Amygdala (tissue), 56 donors: ENCODE measurements around the gene ZNF431.
"Not testable (repeated sequence)": the region's sequence is repeated elsewhere in the genome, so short reads cannot be mapped to it uniquely, and the experiment has no call there.

Experiments
- DNase-seq, 56 donors: peaks; one replicate each; lab custom pipeline; 2025; lab: John Stamatoyannopoulos, UW

ZNF431 gene

DNA sequence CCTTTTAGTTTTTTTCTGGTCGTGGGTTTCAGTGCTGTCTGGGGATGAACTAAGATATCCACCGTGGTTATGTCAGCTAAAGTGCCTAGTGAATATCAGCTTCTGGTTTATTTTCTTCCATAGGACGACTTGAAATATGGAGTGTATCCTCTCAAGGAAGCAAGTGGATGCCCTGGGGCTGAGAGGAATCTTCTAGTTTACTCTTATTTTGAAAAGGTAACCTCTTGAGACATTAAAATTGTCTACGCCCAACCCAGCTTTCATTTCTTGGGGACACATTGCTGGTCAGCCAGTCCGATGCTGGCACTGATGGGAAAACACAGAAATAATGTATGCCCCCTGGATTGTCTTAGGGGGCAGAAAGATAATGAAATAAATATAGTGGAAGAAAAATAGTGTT lies 1.6 kb downstream of the ZNF431 start:
- no peak for DNase-seq

DNA sequence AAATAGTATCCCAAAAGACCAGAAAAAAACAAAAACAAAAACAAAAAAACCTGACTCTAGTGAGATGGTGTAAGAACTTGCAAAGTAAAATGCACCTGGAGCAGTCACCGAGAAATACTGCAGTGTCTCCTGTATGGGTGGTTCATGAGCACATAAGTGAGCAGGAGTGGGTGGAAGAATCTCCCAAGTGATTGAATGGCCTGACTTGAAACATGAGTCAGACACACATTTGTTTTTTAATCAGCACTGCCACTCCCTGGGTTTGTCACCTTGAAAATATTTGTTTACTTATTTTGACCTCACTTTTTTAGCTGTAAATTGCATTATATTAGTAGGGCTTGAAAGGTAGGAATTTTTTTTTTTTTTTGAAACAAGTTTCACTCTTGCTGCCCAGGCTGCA lies 2.0 kb downstream of the ZNF431 start:
- no peak for DNase-seq

DNA sequence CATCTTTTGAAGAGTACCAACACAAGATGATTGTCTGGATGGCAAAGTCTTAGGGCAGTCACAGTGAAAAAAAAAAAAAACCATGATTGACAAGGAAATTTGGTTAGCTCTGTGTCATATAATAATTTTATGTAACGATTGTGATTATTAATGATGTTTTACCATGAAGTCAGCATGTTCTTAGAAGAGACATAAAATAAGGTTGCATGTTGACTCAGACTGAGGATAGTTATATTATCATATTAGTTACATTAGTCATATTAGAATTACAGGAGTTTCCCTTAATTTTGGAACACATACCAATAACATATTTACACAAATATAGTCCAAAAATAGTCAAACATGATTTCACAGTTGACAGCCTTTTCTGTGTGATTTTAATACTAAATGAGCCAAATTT lies 5.7 kb downstream of the ZNF431 start:
- no peak for DNase-seq

DNA sequence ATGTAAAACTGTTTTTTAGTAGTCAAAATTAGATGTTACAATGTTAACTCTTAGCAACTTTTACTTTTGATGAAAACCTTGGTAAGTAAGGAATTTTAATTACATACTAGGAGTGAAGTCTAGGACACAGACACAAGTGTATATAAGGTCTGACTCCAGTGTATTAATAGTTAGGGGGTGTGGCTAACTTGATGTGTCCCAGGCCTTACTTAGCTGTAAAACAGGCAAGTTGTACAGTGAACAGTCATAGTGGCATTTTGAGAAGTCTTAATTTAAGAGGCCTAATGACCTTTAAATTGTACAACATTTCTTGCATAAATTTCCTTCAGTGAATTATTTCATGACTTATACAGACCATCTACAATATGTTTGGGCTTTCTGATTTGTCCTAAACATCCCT lies 6.8 kb downstream of the ZNF431 start:
- DNase-seq: no peak

DNA sequence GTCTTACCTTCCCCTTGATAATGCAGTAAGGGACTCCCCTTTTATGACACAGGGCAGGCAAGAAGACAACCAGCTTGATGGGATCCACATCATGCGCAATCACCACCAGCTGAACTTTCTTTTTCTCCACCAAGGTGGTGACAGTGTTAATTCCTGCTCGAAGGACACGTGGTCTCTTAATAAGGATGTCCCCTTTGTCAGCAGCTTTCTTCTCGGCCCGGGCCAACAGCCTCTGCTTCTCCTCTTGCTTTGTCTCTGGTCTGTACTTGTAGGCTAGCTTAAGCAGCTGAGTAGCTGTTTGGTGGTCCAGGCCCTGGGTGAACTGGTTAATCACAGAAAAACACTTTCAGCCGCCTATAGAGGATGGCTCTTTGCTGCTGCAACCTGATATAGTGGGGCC lies 8.0 kb downstream of the ZNF431 start:
- DNase-seq: no peak

DNA sequence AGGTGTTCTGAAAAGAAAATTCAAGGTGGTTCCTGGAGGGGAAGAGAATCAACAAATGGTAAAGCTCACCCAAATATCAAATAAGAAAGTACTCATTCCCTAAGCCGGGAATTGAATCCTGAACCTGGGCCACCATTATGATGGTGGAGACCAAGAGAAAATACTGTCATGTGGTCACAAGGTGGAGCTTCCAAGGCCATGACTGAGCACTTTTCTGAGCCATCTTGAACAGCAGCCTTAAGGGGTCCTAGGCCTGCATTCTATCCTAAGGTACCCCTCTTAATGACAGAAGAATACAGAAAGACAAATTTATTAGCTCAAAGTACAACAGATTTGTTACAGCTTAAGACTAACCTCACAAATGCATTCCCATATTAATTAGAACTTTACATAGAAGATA lies 9.6 kb downstream of the ZNF431 start:
- DNase-seq: no peak

DNA sequence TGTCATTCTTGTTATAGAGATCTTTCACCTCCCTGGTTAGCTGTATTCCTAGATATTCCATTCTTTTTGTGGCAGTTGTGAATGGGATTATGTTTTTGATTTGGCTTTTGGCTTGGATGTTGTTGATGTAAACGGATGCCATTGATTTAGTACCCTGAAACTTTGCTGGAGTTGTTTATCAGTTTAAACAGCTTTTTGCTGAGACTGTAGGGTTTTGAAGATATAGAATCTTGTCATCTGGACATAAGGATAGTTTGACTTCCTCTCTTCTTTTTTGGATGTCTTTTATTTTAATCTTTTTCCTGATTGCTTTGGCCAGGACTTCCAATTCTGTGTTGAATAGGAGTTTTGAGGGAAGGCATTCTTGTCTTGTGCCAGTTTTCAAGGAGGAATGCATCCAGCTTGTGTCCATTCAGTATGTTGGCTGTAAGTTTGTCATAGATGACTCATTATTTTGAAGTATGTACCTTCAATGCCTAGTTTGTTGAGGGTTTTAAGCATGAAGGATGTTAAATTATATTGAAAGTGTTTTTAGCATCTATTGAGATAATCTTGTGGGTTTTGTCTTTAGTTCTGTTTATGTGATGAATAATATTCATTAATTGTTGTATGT lies 16.8 kb downstream of the ZNF431 start:
- no peak for DNase-seq

DNA sequence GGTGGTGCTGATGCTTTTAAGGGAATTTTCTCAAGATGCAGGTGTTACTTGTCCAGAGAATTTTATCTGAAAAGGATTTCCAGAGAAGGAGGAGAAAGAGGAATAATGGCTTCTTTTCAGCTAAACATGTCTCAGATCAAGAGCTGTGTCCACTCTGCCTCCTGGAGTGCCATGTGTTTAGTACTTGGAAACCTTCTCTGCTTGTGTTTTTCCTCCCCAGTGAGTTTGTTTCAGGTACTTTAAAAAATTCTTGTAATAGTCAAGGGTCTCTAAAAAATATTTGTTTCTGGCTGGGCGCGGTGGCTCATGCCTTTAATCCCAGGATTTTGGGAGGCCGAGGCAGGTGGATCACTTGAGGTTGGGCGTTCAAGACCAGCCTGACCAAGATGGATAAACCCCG lies 22.7 kb downstream of the ZNF431 start:
- DNase-seq: no peak

DNA sequence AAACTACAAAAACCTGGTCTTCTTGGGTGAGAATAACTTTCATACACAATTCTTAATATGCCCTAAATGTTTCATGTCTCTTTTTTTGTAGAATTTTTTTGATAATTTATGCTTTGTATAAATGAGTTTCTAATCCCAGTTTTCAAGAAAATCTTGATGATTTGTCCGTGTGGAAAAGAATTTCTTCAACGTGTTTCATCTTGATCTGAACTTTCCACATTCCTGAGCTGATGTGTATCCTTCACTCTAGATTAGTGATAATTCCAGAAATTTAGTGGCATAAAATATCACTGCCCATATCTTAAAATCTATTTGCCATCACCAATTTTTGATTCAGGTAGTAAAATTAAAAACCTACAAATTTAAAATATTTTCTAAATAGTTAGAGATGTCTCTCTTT lies 24.6 kb downstream of the ZNF431 start:
- no peak for DNase-seq

DNA sequence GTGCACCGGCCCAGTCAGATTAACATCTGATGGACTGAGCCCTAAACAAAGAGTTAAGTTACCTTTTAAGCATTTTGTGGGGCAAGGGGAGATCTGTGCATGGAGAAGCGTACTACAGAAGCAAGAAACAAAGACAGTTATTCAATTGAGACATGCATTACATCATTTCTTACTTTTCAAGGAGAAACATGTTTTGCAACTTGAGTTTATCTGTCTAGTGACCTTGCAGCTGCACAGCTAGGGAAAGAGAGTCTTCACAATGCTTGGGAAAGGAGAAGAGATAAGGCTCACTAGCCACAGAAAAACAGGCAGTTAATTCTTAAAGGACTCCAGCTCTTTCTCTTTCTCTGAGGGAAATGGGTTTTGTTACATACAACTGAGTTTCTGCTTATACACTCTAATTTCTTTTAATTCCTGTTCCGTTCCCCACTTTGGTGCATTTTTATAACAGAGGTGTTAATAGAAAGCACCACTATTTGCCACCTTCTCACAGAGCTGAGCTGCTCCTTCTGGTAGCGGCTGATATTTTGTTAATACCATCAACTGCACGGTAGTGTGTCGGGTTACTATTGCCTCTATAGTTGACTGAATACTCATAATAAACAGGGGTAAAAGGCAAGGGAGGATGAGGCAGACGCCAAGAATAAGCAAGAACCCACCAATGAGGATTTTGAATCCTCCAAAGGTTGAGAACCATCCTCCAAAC lies 55.9 kb downstream of the ZNF431 start:
- DNase-seq: no peak

DNA sequence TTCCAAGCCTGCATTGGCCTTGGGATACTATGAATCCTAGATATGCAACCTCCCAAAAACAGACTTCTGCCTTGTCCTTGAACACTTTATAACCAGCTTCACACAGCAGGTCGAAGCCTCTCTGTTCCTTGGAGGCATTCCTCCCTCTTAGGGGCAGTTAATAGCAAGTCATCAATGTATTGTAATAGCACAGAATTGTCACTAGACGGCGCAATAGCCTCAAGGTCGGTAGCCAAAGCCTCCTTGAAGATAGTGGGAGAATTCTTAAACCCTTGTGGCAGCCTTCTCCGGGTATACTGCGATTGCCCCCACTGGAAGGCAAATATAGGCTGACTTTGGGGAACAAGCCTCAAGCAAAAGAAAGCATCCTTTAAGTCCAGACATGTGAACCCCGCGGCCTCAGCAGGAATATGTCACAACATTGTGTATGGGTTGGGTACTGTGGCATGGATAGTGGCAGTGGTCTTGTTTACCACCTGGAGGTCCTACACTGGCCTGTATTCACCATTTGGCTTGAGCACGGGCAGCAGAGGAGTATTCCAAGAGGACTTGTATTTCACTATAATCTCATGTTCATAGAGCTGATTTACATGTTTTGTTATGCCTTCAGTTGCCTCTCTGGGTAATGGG lies 61.1 kb downstream of the ZNF431 start:
- peak in 12 of 56 donors; percentile 1 to 53 (median 9) for DNase-seq

DNA sequence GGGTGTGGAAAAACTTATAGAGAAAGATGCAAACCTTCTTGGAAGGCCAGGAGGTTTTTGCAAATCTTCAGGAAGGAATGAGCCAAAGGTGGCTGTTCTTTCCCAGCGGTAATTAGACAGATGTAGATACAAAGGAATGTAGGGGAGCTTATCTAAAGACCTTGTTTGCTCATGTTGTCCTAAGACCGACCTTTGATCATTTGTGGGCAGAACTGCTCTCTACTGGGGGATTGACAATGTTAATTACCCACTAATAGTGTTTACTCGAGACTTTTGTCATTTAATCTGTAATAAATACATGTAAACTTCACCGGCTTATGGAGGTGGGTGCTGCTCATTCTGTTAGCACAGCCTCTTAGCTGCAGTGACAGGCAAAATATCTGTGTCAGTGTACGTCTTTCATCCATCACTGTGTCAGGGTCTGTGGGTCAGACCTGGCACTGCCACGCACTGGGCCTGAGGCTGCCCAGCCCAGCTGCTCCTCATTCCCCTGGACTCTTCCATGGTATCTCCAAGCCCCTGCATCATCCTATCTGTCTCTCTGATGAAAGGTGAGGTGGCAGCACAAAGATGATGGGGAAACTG lies 68.3 kb downstream of the ZNF431 start:
- no peak for DNase-seq

DNA sequence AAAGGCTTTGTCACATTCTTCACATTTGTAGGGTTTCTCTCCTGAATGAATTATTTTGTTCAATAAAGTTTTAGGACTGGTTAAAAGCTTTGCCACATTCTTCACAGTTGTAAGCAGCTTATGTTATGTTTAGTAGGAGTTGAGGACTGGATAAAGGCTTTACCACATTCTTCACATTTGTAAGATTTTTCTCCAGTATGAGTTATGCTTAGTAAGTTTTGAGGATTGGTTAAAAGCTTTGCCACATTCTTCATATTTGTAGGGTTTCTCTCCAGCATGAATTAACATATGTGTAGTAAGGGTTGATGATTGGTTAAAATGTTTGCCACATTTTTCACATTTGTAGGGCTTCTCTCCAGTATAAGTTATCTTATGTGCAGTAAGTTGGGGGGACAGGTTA lies 79.9 kb downstream of the ZNF431 start:
- DNase-seq: no peak

DNA sequence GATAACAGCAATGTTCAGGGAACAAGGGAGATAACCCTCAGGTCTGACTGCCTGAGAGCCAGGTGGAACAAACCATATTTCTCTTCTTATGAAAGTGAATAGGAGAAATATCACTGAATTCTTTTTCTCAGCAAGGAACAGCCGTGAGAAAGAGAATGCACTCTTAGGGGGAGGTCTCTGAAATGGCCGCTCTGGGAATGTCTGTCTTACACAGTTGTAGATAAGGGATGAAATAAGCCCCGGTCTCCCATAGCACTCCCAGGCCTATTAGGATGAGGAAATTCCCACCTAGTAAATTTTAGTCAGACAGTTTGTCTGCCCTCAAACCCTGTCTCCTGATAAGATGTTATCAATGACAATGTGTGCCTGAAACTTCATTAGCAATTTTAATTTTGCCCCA lies 88.1 kb downstream of the ZNF431 start:
- DNase-seq: not testable (repeated sequence)

DNA sequence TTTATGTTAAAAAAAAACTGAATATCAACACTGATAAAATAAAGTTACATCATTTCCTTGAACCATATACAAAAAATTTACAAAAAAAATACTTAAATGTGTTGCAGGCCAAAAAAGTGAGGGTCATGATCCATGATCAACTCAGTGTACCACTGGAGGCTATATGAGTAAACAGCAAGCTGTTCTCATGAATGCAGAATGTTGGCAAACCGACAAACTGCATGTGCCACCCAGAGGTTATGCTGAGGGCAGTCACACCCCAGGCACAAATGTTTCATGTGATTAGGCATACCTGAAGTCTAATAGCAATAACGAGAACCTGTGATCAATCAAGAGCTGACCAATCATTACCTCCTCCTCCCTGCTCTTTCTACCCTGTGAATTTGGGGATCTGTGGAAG lies 91.9 kb downstream of the ZNF431 start:
- no peak for DNase-seq

DNA sequence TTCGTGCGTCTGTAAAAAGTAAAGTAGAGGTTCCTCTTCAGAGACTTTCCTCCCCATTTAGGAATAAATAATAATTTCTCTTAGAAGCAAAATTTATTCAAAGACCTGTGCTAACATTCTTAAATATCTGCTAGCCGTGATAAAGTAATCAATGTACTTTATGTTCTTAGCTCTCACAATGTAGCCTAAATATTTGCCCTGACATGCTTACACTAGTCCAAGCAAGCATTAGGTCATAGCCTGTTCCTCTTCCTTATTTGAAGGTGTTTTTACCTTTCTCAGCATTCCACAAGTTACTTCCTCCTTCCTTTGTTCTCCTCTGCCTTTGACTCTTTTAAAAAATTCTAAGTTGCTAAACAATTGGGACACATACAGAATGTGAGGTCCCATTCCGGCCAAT lies 94.9 kb downstream of the ZNF431 start:
- DNase-seq: not testable (repeated sequence)

DNA sequence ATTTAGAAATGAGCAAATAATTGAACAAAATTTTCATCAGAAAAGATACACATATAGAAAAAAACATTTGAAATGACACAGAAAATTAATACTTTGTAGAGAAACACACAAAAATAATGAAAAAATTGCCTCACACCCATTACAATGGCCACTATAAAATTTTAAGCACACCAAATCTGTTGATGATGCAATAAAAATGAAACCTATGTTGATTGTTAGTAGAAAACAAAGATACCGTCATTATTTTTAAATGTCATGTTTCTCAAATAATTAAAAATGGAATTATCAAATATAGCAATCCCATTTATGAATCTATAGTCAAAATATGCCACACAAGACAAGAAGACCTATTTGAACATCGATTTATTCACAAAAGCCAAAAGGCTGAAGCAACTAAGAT lies 96.8 kb downstream of the ZNF431 start:
- no peak for DNase-seq
